SK-N-SH treated with all-trans-retinoic acid at 6 μM for 48 hours (cell line): ENCODE data around the gene CALCOCO2.

Source experiments
- ATAC-seq: fragments of 200-7000 bp; cut with Tn5 transposase; 3 replicates; pipeline ENCODE4 v1.9.1; 2020; ENCODE audit warnings: mild to moderate bottlenecking, moderate library complexity
- ARNTL ChIP-seq: fragments of 450-650 bp; formaldehyde crosslinking; IDR thresholded peaks from 2 replicates; pipeline ENCODE4 v1.5.0; 2020; ENCODE audit warnings: low read depth, mild to moderate bottlenecking, moderate library complexity, borderline replicate concordance
- CSDC2 ChIP-seq: fragments of 250-450 bp; sonication (Bioruptor Pico); IDR thresholded peaks from 2 replicates; pipeline ENCODE4 v1.5.0; 2020; ENCODE audit warnings: mild to moderate bottlenecking, moderate library complexity
- GLIS3 ChIP-seq: fragments of 250-450 bp; sonication (Bioruptor Pico); IDR thresholded peaks from 2 replicates; pipeline ENCODE4 v1.5.0; 2020; ENCODE audit warnings: mild to moderate bottlenecking, moderate library complexity
- ISL1 ChIP-seq: fragments of 250-450 bp; sonication (Bioruptor Pico); IDR thresholded peaks from 2 replicates; pipeline ENCODE4 v2.1.2; 2022; ENCODE audit warnings: mild to moderate bottlenecking, moderate library complexity
- OSR1 ChIP-seq: fragments of 250-450 bp; sonication (Bioruptor Pico); IDR thresholded peaks from 2 replicates; pipeline ENCODE4 v1.8.0; 2022; ENCODE audit warnings: moderate library complexity, mild to moderate bottlenecking, inconsistent platforms
- RARB ChIP-seq: fragments of 250-450 bp; sonication (Bioruptor Pico); IDR thresholded peaks from 2 replicates; pipeline ENCODE4 v1.8.0; 2021; ENCODE audit warnings: mild to moderate bottlenecking, moderate library complexity
- SNAI2 ChIP-seq: fragments of 250-450 bp; sonication (Bioruptor Pico); IDR thresholded peaks from 2 replicates; pipeline ENCODE4 v1.5.0; 2020; ENCODE audit warnings: mild to moderate bottlenecking, moderate library complexity
- TCF4 ChIP-seq: fragments of 250-450 bp; sonication (Bioruptor Pico); IDR thresholded peaks from 2 replicates; pipeline ENCODE4 v1.8.0; 2021; ENCODE audit warnings: mild to moderate bottlenecking, moderate library complexity, borderline replicate concordance
- TOX ChIP-seq: fragments of 250-450 bp; sonication (Bioruptor Pico); IDR thresholded peaks from 2 replicates; pipeline ENCODE4 v1.8.0; 2021; ENCODE audit warnings: mild to moderate bottlenecking, moderate library complexity, borderline replicate concordance
- ZC3H10 ChIP-seq: fragments of 250-450 bp; sonication (Bioruptor Pico); IDR thresholded peaks from 2 replicates; pipeline ENCODE4 v1.5.1; 2021; ENCODE audit warnings: mild to moderate bottlenecking, moderate library complexity
- ZFP3 ChIP-seq: fragments of 250-450 bp; sonication (Bioruptor Pico); IDR thresholded peaks from 2 replicates; pipeline ENCODE4 v1.5.0; 2020; ENCODE audit warnings: mild to moderate bottlenecking, moderate library complexity
- ZFP30 ChIP-seq: fragments of 450-650 bp; formaldehyde crosslinking; IDR thresholded peaks from 2 replicates; pipeline ENCODE4 v1.5.0; 2022; ENCODE audit warnings: mild to moderate bottlenecking, moderate library complexity
- ZNF70 ChIP-seq: fragments of 450-650 bp; formaldehyde crosslinking; IDR thresholded peaks from 2 replicates; pipeline ENCODE4 v1.5.0; 2020; ENCODE audit warnings: mild to moderate bottlenecking, moderate library complexity
- ZNF8 ChIP-seq: fragments of 450-650 bp; formaldehyde crosslinking; IDR thresholded peaks from 2 replicates; pipeline ENCODE4 v1.5.0; 2020; ENCODE audit warnings: mild to moderate bottlenecking, moderate library complexity
- TF ChIP-seq, protein P1 (sequence below): fragments of 250-450 bp; sonication (Bioruptor Pico); IDR thresholded peaks from 2 replicates; pipeline ENCODE4 v1.8.0; 2020; ENCODE audit warnings: mild to moderate bottlenecking, moderate library complexity, borderline replicate concordance
- TF ChIP-seq, protein P2 (sequence below): fragments of 250-450 bp; sonication (Bioruptor Pico); IDR thresholded peaks from 2 replicates; pipeline ENCODE4 v1.5.0; 2020; ENCODE audit warnings: mild to moderate bottlenecking, moderate library complexity
- TF ChIP-seq, protein P3 (sequence below): fragments of 250-450 bp; sonication (Bioruptor Pico); IDR thresholded peaks from 2 replicates; pipeline ENCODE4 v1.5.1; 2021; ENCODE audit warnings: mild to moderate bottlenecking, moderate library complexity
- TF ChIP-seq, protein P4 (sequence below): fragments of 250-450 bp; sonication (Bioruptor Pico); IDR thresholded peaks from 2 replicates; pipeline ENCODE4 v1.5.1; 2020; ENCODE audit warnings: low read depth, mild to moderate bottlenecking, moderate library complexity

CALCOCO2 gene

DNA sequence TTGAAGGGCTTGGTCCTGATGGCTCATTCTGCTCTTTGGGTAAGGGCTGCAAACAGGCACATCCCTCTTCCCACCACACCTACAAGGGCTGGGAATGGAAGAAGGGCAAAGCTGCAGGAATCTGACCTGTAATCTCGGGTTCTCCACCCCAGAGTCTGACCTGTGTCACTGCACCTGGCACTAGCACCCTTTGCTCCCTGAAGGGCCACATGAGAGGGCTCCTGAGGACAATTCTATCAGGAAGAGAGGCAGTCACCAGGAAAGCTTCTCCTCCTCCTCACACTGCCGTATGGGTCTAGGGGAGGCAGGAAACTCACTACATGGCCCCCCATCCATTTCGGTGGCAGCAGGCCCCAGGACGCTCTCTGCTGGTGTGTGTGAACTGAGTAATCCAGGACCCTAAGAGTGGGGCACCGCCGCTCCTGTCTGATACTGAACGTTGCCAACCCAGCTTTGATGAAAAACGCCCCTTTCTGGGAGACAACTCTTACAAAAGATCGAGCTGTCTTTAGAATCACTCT lies 40.2 kb upstream of the CALCOCO2 start:
- ATAC-seq = peak; percentile 24
- TF ChIP-seq, protein P1, sequence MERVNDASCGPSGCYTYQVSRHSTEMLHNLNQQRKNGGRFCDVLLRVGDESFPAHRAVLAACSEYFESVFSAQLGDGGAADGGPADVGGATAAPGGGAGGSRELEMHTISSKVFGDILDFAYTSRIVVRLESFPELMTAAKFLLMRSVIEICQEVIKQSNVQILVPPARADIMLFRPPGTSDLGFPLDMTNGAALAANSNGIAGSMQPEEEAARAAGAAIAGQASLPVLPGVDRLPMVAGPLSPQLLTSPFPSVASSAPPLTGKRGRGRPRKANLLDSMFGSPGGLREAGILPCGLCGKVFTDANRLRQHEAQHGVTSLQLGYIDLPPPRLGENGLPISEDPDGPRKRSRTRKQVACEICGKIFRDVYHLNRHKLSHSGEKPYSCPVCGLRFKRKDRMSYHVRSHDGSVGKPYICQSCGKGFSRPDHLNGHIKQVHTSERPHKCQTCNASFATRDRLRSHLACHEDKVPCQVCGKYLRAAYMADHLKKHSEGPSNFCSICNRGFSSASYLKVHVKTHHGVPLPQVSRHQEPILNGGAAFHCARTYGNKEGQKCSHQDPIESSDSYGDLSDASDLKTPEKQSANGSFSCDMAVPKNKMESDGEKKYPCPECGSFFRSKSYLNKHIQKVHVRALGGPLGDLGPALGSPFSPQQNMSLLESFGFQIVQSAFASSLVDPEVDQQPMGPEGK (CRISPR knock-in tag) = no peak
- TF ChIP-seq ZC3H10 (CRISPR knock-in tag) = no peak
- no peak for TF ChIP-seq GLIS3
- TF ChIP-seq CSDC2 (CRISPR knock-in tag) = no peak
- no peak for TF ChIP-seq ZFP30 (CRISPR knock-in tag)
- no peak for TF ChIP-seq OSR1 (CRISPR knock-in tag)
- no peak for TF ChIP-seq ISL1 (CRISPR knock-in tag)
- TF ChIP-seq TCF4 (CRISPR knock-in tag) = no peak
- TF ChIP-seq TOX = no peak
- TF ChIP-seq, all 23 proteins: peak for 0

DNA sequence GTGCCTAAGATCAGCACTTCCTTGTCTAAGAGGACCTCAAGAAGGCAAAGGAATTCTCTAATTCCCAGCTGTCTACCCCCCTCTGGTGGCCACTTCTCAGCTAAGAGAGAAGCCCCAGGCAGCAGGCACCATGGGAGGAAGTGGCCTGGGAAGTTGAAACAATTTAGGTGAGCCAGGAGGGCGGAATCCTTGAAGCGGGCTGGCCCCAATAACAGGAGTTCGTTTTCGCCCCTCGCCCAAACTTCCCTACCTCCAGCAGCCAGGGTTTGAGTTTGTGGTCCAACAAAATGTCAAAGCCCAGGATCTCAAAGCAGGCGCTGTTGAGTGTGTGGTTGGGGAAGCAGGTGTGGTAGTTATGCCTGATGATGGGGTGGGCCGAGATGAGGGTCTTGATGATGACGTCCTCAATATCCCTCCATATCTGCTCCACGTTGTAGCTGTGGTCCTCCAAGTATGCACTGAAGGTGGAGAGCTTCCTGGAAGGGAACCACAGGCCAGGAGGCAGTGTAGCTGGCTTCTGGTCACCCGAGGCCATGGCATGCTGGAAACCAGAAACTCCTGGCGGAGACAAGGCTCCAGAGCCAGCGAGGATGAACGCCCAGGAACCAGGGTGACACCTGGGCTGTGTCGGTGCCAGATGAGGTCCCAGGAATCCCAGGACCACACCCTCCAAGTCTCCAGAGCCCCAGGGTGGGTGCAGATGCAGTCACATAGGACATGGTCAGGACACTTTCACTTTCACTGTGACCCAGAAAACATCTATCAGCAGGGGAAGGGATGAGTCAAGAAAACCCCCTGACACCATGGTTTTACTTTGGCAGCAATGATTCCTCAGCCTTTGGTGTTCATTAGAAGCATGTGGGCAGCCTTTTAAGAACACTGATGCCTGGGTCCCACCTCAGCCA lies 39.5 kb upstream of the CALCOCO2 start:
- peak; percentile 87 for ATAC-seq

More for the DNA sequence above, 39.5 kb upstream of the CALCOCO2 start:
- TF ChIP-seq ARNTL (CRISPR knock-in tag) = no peak
- TF ChIP-seq ZFP3 (CRISPR knock-in tag) = no peak
- TF ChIP-seq, protein P1 (CRISPR knock-in tag) = no peak
- TF ChIP-seq SNAI2 (CRISPR knock-in tag) = no peak
- no peak for TF ChIP-seq ZC3H10 (CRISPR knock-in tag)
- no peak for TF ChIP-seq RARB (CRISPR knock-in tag)
- no peak for TF ChIP-seq CSDC2 (CRISPR knock-in tag)
- TF ChIP-seq, protein P2, sequence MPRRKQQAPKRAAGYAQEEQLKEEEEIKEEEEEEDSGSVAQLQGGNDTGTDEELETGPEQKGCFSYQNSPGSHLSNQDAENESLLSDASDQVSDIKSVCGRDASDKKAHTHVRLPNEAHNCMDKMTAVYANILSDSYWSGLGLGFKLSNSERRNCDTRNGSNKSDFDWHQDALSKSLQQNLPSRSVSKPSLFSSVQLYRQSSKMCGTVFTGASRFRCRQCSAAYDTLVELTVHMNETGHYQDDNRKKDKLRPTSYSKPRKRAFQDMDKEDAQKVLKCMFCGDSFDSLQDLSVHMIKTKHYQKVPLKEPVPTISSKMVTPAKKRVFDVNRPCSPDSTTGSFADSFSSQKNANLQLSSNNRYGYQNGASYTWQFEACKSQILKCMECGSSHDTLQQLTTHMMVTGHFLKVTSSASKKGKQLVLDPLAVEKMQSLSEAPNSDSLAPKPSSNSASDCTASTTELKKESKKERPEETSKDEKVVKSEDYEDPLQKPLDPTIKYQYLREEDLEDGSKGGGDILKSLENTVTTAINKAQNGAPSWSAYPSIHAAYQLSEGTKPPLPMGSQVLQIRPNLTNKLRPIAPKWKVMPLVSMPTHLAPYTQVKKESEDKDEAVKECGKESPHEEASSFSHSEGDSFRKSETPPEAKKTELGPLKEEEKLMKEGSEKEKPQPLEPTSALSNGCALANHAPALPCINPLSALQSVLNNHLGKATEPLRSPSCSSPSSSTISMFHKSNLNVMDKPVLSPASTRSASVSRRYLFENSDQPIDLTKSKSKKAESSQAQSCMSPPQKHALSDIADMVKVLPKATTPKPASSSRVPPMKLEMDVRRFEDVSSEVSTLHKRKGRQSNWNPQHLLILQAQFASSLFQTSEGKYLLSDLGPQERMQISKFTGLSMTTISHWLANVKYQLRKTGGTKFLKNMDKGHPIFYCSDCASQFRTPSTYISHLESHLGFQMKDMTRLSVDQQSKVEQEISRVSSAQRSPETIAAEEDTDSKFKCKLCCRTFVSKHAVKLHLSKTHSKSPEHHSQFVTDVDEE (CRISPR knock-in tag) = no peak
- TF ChIP-seq, protein P3, sequence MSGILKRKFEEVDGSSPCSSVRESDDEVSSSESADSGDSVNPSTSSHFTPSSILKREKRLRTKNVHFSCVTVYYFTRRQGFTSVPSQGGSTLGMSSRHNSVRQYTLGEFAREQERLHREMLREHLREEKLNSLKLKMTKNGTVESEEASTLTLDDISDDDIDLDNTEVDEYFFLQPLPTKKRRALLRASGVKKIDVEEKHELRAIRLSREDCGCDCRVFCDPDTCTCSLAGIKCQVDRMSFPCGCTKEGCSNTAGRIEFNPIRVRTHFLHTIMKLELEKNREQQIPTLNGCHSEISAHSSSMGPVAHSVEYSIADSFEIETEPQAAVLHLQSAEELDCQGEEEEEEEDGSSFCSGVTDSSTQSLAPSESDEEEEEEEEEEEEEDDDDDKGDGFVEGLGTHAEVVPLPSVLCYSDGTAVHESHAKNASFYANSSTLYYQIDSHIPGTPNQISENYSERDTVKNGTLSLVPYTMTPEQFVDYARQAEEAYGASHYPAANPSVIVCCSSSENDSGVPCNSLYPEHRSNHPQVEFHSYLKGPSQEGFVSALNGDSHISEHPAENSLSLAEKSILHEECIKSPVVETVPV (CRISPR knock-in tag) = no peak
- TF ChIP-seq ZNF70 (CRISPR knock-in tag) = no peak
- no peak for TF ChIP-seq ZNF8 (CRISPR knock-in tag)
- TF ChIP-seq, protein P4, sequence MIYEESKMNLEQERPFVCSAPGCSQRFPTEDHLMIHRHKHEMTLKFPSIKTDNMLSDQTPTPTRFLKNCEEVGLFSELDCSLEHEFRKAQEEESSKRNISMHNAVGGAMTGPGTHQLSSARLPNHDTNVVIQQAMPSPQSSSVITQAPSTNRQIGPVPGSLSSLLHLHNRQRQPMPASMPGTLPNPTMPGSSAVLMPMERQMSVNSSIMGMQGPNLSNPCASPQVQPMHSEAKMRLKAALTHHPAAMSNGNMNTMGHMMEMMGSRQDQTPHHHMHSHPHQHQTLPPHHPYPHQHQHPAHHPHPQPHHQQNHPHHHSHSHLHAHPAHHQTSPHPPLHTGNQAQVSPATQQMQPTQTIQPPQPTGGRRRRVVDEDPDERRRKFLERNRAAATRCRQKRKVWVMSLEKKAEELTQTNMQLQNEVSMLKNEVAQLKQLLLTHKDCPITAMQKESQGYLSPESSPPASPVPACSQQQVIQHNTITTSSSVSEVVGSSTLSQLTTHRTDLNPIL (CRISPR knock-in tag) = no peak
- no peak for TF ChIP-seq ISL1 (CRISPR knock-in tag)
- TF ChIP-seq TCF4 (CRISPR knock-in tag) = no peak
